ENCODE measurements around the gene COL4A1. TPM values are rescaled to one million over a fixed set of nuclear protein-coding genes. Genes with fewer than 3 reads are reported as not detected.

COL4A1 gene
- total and polyA plus RNA-seq, 2 donors from 2014 or later: 53.0 to 218 TPM

GRCh38 chr13:110244976-110245375 is 62.0 kb downstream of the COL4A1 start:
- peak overlapping the region in 1 of 2 donors; percentile 23 for H3K27ac ChIP-seq (ENCODE audit: low read depth in 2 of 2, low read length in 2 of 2)
- no peak for FAIRE-seq

GRCh38 chr13:110244071-110244830 is 62.7 kb downstream of the COL4A1 start:
- no peak overlapping the region for H3K4me3 ChIP-seq (ENCODE audit: low read length in 3 of 3)
- H3K27ac ChIP-seq (ENCODE audit: low read depth in 2 of 2, low read length in 2 of 2): no peak overlapping the region
- FAIRE-seq: no peak
- intact Hi-C loops (cut with DNase I): no loop called here
- H3K4me1 ChIP-seq (ENCODE audit: control insufficient read depth in 2 of 3, insufficient read depth in 2 of 3, low read depth in 1 of 3, low read length in 3 of 3): peaks cover 2 to 13% (median 10%) of the 10 kb centered on the region in 3 donors
- H3K27me3 ChIP-seq (ENCODE audit: control insufficient read depth, insufficient read depth, low read length): no peaks in the 10 kb centered on the region
- H3K9me3 ChIP-seq (ENCODE audit: control insufficient read depth in 2 of 3, insufficient read depth in 1 of 3, low read length in 3 of 3): no peaks in the 10 kb centered on the region
- peaks cover 0 to 4% (median 0%) of the 10 kb centered on the region in 3 donors for H3K36me3 ChIP-seq (ENCODE audit: control insufficient read depth in 2 of 3, insufficient read depth in 3 of 3, low read length in 3 of 3)
- no peak overlapping the region for H3K9ac ChIP-seq (ENCODE audit: low read length in 3 of 3)
- peak in 1 of 5 donors; percentile 68 for DNase-seq
- no peak for TF ChIP-seq CTCF (IDR thresholded peaks at IDR 0.05; ENCODE audit: borderline replicate concordance, extremely low read depth, insufficient read depth)

More at GRCh38 chr13:110244976-110245375, 62.0 kb downstream of the COL4A1 start:
- no peak for DNase-seq
- H3K4me1 ChIP-seq (ENCODE audit: control insufficient read depth in 2 of 3, insufficient read depth in 2 of 3, low read depth in 1 of 3, low read length in 3 of 3): peaks cover 0 to 13% (median 10%) of the 10 kb centered on the region in 3 donors
- no peak for TF ChIP-seq CTCF (IDR thresholded peaks at IDR 0.05; ENCODE audit: borderline replicate concordance, extremely low read depth, insufficient read depth)
- H3K9me3 ChIP-seq (ENCODE audit: control insufficient read depth in 2 of 3, insufficient read depth in 1 of 3, low read length in 3 of 3): no peaks in the 10 kb centered on the region
- no peak overlapping the region for H3K9ac ChIP-seq (ENCODE audit: low read length in 3 of 3)
- intact Hi-C loops (cut with DNase I): no loop called here
- H3K4me3 ChIP-seq (ENCODE audit: low read length in 3 of 3): no peak overlapping the region
- H3K27me3 ChIP-seq (ENCODE audit: control insufficient read depth, insufficient read depth, low read length): no peaks in the 10 kb centered on the region
- H3K36me3 ChIP-seq (ENCODE audit: control insufficient read depth in 2 of 3, insufficient read depth in 3 of 3, low read length in 3 of 3): peaks cover 0 to 4% (median 0%) of the 10 kb centered on the region in 3 donors

- intact Hi-C loops (cut with DNase I): no loop called here
- Histone ChIP-seq H3K4me1 (ENCODE audit: control insufficient read depth in 2 of 3, insufficient read depth in 2 of 3, low read depth in 1 of 3, low read length in 3 of 3) (peaks cover 8 to 17% (median 11%) of the 10 kb centered on the region in 3 donors), H3K36me3 (ENCODE audit: control insufficient read depth in 2 of 3, insufficient read depth in 3 of 3, low read length in 3 of 3) (peaks cover 0 to 4% (median 0%) of the 10 kb centered on the region in 3 donors), H3K27ac (ENCODE audit: low read depth in 2 of 2, low read length in 2 of 2) (no peak overlapping the region), H3K9ac (ENCODE audit: low read length in 3 of 3) (no peak overlapping the region), H3K9me3 (ENCODE audit: control insufficient read depth in 2 of 3, insufficient read depth in 1 of 3, low read length in 3 of 3) (no peaks in the 10 kb centered on the region), H3K4me3 (ENCODE audit: low read length in 3 of 3) (no peak overlapping the region), H3K27me3 (ENCODE audit: control insufficient read depth, insufficient read depth, low read length) (no peaks in the 10 kb centered on the region)
- no peak for FAIRE-seq
- no peak for TF ChIP-seq CTCF (IDR thresholded peaks at IDR 0.05; ENCODE audit: borderline replicate concordance, extremely low read depth, insufficient read depth)
- no peak for DNase-seq
Measured at GRCh38 chr13:110242615-110243014, 64.3 kb downstream of the COL4A1 start.
